Aortic smooth muscle cell (primary cell): ENCODE results near the gene RACK1. TPM values are rescaled to one million over a fixed set of nuclear protein-coding genes. Genes with fewer than 3 reads are reported as not detected.

Experiments
- total RNA-seq: library from RNA; depleted of rRNA; stranded (reverse); fragments of >200 nt; gene quantifications from 2 replicates; pipeline ENCODE4 v1.2.3, GENCODE V29; 2014

The RACK1 gene
- 4,471 and 4,512 TPM in 2 replicates for total RNA-seq

GRCh38 chr5:181243564-181244343, at the start of gene RACK1:
TSS of gene RACK1 (minus strand) at chr5:181243906. CDS start at chr5:181243800, 106 bp downstream.

GRCh38 chr5:181260720-181261319, 17.1 kb upstream of the RACK1 start, which contains the start of gene TRIM52:
TSS of gene TRIM52 (minus strand) at chr5:181261143. CDS start at chr5:181260813, 330 bp downstream.

GRCh38 chr5:181223058-181223728, 20.5 kb downstream of the RACK1 start, which contains the start of gene TRIM41:
TSS of gene TRIM41 (plus strand) at chr5:181223281. CDS start at chr5:181224000, 719 bp downstream.

DNA sequence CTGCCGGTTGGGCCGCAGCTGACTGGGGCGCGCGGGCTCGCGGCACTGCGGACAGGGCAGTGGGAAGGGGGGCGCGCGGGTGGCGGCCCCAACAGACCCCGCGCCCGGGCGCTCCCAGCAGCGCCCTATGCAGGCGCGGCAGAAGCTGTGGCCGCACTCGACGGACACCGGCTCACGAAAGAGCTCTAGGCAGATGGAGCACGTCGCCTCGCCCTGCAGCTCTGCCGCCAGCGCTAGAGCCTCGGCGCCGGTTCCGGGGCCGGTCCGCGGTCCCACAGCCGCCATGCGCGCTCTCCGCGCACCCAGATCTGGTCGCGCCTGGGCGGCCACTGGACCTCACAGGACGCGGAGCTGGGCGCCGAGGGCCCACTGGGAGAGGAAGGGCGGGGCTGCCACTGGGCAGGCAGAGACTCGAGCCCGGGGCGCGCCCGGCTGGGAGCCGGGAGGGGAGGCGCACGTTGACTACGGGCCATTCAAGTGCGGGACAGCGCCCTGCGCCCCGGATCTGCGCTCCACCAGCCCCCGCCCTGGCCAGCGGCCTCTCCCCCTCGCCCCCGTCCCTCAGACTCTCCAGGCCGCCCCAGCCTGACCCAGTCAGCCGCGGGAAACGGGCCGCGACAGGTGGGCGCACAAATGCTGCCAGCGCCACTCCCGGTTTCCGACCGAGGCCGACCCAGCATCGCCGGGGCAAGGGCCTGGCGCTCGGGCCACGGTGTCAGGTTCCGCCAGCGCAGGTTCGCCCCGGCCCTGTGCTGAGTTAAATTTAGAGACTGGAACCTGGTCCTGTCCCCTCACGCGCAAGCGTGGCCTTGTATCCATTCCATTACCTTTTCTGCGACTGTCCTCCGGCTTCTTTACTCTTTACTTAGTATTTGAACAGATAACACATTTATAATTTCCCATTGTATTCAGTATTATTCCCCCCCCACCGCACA, 38.6 kb downstream of the RACK1 start, which contains the start of gene TRIM7:
TRIM7 (minus strand) TSS at position 371 of the 935 bp plus-strand sequence; CDS start at position 285, 86 bp downstream.

Other genes with a start within 250 kb of the RACK1 start
- gene BTNL9, start 203.6 kb downstream of the RACK1 start, total RNA-seq = not detected in 2 replicates
- not detected in 2 replicates for gene OR2V1, start 112.7 kb downstream of the RACK1 start, total RNA-seq
- not detected in 2 replicates for gene OR2V2, start 96.3 kb downstream of the RACK1 start, total RNA-seq
- 10.5 and 14.0 TPM in 2 replicates for gene TRIM7, start 38.7 kb downstream of the RACK1 start, total RNA-seq
- gene TRIM41, start 20.6 kb downstream of the RACK1 start, total RNA-seq = 19.9 and 22.7 TPM in 2 replicates
- gene TRIM52, start 17.2 kb upstream of the RACK1 start, total RNA-seq = 5.7 and 6.3 TPM in 2 replicates
- gene OR4F3, start 123.4 kb upstream of the RACK1 start, total RNA-seq = 0.25 and 0.26 TPM in 2 replicates